Astrocyte of the cerebellum (primary cell): Measurements from ENCODE around the gene KCTD16.

ENCODE experiments used
- DNase-seq: peaks from one replicate; pipeline ENCODE4 v3.0.0-alpha.2; 2011; ENCODE audit warnings: low read depth
- H3K4me3 ChIP-seq: 2 replicates; pipeline ENCODE4 v1.5.1; 2011; ENCODE audit warnings: mild to moderate bottlenecking, low read depth, low read length, moderate library complexity
- in situ Hi-C: cut with HindIII; loops from 2 replicates; pipeline ENCODE4 v1.10.0; 2017; ENCODE audit warnings: low sequenced_read_pairs
- TF ChIP-seq, protein P1 (sequence below): IDR thresholded peaks from 2 replicates; pipeline ENCODE4 v1.5.1; 2012; ENCODE audit warnings: low read length, low read depth, moderate library complexity, mild to moderate bottlenecking; ENCODE audit errors: missing control alignments

KCTD16 gene

DNA sequence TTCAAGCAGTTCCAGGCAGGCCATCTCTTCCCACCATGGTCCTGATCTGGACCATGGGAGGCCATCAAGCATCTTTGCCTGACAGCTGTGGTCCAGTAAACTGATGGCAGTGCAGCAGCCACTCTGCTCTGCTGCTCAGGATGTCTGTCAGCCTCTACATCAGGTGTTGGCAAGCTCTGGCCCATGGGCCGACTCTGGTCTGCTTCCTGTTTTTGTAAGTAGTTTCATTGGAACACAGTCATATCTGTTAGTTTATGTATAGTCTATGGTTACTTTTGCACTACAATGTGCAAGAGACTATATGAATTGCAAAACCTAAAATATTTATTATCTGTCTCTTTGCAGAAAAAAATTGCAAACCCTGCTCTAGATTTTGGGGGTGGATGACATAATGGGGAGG lies 225.0 kb downstream of the KCTD16 start:
- no peak overlapping the region for H3K4me3 ChIP-seq
- no peak for DNase-seq
- in situ Hi-C loops: no loop called here
- TF ChIP-seq, protein P1, sequence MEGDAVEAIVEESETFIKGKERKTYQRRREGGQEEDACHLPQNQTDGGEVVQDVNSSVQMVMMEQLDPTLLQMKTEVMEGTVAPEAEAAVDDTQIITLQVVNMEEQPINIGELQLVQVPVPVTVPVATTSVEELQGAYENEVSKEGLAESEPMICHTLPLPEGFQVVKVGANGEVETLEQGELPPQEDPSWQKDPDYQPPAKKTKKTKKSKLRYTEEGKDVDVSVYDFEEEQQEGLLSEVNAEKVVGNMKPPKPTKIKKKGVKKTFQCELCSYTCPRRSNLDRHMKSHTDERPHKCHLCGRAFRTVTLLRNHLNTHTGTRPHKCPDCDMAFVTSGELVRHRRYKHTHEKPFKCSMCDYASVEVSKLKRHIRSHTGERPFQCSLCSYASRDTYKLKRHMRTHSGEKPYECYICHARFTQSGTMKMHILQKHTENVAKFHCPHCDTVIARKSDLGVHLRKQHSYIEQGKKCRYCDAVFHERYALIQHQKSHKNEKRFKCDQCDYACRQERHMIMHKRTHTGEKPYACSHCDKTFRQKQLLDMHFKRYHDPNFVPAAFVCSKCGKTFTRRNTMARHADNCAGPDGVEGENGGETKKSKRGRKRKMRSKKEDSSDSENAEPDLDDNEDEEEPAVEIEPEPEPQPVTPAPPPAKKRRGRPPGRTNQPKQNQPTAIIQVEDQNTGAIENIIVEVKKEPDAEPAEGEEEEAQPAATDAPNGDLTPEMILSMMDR: no peak

DNA sequence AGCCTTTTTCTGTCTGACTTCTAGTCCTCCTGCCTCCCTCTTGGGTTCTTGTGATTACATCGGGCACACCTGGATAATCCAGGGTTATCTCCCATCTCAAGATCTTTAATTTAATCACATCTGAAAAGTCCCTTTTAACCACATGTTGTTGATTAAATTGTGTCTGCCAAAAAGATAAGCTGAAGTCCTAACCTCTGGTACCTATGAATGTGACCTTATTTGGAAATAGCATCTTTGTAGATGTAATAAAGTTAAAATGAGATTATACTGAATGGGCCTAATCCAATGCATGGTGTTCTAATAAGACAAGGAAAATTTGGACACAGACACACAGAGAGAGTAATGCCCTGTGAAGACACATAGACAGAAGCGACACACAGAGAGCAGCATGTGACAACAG lies 232.4 kb downstream of the KCTD16 start:
- TF ChIP-seq, protein P1: no peak
- no peak for DNase-seq
- in situ Hi-C loops: no loop called here

DNA sequence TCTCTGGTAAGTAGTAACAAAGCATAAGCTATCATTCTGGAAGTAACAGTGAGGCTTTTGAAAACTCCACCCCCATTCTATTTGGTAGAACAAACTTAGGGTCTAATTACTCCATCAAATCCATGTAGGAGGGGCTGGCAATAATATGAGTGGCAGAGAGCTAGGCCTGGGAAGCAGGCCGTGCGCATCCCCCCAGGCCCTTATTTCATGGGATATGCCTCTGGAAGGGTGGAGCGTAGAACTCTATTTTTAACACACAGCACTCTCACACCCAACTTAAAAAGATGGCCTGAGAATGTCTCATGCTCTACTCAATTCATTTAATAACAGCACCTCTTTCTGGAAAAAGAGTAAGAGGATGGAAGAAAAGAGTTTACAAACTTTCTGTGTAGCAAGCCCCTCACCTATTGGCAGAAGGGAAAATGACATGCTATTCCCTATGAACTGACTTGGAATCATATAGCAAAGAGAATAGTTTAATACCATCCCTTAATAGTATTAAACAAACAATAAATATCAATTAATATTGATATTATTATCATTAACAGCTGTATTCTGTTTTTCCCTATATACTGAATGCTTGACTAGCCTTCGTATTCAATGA lies 233.2 kb downstream of the KCTD16 start:
- DNase-seq: no peak
- H3K4me3 ChIP-seq: no peak overlapping the region
- in situ Hi-C loops: no loop called here
- TF ChIP-seq, protein P1: no peak

More for the DNA sequence above, 232.4 kb downstream of the KCTD16 start:
- no peak overlapping the region for H3K4me3 ChIP-seq

DNA sequence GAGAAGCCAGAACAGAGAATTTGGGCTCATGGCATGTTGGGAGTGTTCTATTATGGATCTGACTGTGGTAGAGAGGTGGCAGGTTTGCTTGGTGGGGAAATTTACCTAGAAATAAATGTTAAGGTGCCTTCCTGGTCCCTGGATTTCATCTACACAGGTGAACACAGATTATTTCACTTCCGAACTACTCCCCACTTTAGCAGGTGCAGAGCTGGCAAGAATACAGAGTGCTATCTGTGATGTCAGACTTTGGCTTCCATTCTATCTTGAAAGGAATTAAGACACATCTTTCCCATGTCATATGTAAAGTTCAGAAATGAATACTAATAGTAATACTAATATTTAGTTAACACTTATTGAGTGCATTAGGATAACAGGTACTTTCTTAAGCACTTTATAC lies 234.0 kb downstream of the KCTD16 start:
- in situ Hi-C loops: no loop called here
- TF ChIP-seq, protein P1: no peak
- DNase-seq: no peak
- H3K4me3 ChIP-seq: no peak overlapping the region

DNA sequence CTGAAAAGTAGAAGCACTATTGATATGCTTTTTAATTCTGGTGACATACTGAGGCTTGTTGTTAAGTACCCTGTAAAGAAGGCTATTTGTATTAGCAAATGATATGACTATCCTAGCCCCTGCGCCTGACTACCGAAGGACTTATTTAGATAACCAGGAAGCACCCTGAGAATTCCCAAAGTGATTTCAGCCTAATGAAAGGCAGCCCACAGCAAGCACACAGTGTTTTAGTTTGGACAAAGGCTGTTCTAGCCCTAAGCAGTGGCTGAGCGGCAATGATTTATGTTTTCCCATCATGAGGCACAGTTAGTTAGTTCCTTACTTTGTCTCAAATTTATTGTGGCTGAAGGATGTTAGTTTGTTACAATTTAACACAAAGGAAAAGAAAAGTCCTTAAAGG lies 235.3 kb downstream of the KCTD16 start:
- in situ Hi-C loops: no loop called here
- no peak for DNase-seq
- no peak overlapping the region for H3K4me3 ChIP-seq
- TF ChIP-seq, protein P1: no peak

DNA sequence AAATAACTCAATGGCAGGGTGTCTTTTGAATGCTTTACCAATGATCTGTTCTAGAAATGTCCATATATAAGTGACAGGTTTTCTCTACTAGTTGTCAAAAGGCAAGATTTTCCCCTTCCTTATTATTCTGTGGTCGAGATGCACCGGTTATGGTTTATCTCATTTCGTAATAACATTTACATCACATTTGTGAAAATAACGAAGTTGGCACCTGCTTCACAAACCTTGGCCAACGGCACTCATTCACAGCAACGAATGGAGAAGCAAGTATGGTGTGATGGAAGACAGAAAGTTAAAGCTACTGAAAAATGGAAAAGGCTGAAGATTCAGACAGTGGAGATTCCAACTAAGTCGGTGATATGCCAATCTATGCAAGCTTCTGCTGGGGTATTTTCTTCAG lies 235.8 kb downstream of the KCTD16 start:
- in situ Hi-C loops: no loop called here
- no peak for DNase-seq
- TF ChIP-seq, protein P1: no peak
- no peak overlapping the region for H3K4me3 ChIP-seq
